Activated CD8-positive, alpha-beta memory T cell treated with anti-CD3 and anti-CD28 coated beads for 48 hours (primary cell): ENCODE measurements around the gene LCNL1.

ENCODE experiments used
- DNase-seq, 3 experiments: peaks; one replicate each; pipeline ENCODE4 v3.0.0-alpha.2; 2020; ENCODE audit warnings: low read depth in 2 of 3, low spot score in 2 of 3

The LCNL1 gene

DNA sequence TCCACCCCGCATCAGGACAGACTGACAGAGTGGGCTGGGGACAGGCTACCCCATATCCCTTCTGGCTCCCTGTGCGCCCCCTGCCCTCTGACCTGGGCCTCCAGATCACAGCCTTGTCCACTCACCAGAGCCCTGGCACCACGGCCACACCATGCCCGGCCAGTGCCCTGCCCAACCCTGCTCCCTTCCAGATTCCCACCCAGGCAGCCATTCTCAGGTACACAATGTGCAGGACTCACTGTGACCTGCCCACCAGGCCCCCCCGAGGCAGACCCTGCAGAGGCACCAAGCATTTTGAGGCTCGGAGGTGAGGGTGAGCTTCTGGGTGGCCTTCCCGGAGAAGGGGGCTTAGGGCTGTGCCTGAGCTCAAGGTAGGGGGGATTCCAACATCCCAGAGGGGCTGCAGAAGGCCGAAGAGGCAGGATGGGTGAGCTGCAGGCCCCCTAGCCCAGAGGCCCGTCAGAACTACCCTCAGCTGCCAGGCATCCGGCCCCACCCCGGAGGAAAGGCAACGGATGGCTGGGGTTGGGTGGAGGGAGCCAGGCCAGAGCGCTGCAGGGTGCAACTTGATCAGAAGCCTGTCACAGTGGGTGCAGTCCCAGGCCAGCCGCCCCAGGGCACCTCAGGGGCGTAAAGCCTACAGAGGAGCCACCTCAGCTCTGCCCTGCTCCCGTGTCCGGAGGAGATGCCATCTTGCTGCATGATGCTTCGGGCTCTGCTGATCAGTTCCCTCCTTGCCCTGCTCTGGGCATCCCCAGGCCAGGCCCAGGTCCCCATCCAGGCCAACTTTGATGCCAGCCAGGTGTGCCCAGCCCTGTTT lies at the start of gene LCNL1:
TSS of gene LCNL1 (plus strand) at position 762 of the 820 bp plus-strand sequence. CDS start 594 bp downstream, outside the sequence.
- DNase-seq = no peak

DNA sequence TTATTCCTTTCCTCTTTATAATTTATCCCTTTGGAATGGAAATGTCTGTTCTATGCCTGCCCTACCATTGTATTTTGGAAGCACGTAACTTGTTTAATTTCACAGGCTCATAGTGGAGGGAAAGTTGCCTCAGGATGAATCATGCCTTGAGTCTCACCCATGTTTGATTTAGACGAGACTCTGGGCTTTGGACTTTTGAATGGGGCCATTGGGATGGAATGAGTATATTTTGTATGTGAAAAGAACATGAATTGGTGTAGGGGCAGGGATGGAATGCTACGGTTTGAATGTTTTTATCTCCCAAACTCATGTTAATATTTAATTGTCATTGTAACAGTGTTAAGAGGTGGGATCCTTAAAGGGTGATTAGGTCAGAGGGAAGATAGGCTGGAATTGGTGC lies 48.5 kb upstream of the LCNL1 start:
- DNase-seq = no peak

DNA sequence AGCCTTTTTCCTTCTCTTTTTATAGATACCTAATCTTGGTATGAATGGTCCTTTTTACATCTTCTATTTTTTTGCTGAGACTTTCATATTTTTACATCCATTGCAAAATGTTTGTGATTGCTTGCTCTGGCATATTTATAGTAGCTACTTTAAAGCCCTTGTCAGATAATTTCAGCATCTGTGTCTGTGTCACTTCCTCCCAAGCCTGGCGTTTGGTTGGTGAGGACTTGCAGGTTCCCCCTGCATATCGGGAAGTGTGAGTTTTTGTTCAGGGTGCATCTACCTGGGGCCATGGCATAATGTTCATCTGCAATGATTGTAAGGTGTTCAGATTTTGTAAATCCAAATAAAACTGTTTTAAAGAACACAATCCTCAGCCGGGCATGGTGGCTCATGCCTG lies 47.1 kb upstream of the LCNL1 start:
- DNase-seq = no peak

DNA sequence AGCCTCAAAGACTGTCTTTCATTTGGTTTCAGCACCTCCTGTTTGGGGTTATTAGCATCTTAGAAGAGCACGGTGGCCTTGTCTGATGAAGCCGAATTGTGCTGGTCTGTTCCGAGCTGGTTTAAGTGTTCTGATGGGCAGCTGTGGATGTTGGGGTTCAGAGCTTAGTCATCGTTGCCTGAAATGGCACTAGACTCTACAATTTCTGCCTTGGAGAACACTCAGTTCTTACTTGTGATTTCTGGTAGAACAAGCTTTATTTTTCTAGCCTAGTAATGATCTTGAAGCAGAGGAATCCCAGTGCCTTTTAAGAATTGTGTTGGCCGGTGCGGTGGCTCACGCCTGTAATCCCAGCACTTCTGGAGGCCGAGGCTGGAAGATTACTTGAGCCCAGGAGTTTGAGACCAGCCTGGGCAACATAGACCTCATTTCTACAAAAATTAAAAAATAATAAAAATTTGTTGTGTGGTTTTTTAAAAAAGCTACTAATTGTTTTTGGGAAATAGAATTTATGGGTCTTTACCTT lies 46.1 kb upstream of the LCNL1 start:
- DNase-seq = no peak

DNA sequence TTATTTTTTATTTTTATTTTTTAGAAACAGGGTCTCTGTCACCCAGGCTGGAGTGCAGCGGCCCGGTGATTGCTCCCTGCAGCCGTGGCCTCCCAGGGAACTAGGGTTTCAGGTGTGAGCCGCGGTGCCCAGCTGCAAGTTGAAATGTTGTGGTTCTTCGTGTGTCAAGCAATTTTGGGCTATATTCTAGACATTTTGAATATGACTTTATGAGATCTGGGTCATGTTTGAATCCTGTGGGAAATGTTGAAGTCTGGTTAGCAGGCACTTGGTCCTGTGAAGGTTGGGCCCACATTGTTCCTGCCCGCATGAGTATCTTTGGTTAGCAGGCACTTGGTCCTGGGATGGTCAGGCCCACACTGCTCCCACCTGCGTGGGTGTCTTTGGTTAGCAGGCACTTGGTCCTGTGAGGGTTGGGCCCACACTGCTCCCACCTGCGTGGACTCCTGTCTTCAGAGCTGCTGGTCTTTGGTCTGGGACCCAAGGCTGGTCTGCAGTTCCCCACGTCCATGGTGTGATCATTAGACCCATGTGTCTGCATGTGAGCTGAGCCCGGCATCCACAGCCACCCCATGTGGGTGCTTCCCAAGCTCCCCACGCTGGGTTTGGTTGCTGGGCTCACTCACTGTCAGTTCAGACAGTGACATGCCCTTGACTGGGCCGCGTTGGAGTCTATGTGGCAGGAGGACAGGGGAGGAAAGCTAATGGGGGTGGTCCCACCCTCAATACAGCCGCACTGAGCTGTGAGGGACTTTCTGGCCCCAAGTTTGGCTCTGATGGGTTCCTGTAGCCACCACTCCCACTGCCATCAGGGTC lies 45.4 kb upstream of the LCNL1 start:
- no peak for DNase-seq

DNA sequence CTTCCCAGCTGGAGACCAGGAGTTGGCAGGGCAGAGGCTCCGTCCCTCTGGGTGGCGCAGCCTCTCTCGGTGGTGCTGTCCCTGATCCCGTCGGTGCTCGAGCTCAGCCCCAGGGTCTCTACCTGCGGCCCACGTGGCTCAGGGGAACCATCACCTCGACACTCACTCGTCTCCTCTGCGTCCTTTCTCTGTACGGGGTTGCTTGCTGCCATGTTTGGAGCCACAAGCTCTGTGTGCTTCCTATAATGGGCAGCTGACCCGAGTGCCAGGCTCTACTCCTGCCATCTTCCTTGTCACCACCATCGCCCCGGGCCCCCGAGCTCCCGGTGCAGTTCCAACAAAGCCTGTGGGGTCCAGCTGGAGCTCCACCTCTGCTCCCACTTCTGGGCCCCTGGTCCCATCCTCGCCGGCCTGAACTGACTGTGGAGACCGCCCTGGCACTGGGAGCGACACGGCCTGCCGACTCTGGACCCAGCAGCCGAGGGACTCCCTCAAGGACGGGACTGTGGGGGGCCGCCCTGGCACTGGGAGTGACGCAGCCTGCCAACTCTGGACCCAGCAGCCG lies 43.3 kb upstream of the LCNL1 start:
- DNase-seq = no peak

DNA sequence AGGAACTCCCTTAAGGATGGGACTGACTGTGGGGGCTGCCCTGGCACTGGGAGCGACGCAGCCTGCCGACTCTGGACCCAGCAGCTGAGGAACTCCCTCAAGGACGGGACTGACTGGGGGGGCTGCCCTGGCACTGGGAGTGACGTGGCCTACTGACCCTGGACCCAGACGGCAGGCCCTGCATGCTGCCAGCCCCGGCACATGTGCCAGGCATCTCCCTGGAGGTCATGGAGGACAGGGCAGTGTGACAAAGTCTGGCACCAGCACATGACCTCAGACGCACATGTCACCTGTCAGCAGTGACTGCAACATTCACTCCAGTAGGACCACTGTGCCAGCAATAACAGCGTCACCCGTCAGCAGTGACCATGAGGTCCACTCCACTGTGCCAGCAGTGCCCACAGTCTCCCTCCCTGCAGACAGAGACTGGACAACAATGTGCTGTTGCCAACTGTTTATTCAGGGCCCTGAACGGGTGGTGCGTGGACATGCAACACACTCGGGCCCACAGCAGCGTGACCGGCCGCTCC lies 42.7 kb upstream of the LCNL1 start:
- DNase-seq = no peak

DNA sequence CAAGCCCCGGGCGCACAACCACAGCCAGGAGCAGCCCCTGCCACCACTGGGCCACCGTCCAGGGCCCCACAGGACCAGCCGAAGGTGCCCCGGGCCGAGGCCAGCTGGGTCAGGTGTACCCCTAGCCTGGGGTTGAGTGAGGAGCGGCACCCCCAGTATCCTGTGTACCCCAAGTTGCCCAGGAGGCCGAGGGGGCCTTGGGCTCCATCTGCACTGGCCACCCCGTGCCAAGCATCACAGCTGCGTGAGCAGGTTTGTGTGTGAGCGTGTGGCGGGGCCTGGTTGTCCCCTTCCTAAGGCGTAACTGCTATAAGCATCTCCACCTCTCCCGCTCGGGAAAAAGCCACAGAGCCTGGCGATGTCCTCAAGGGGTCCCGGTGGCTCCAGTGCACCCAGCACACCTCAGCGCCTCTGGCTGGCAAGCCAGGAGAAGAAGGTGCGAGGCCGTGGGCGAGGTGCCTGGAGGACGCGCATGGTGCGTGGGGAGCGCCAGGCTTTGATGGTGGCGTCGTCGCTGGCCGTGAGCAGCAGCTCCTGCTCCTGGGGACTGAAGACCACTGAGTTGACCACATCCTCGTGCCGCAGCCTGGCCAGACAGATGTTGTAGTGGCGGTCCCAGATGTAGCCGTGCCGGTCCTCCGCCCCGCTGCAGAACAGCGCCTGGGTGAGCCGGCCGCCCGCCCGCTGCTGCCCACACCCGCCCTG lies 42.1 kb upstream of the LCNL1 start:
- no peak for DNase-seq

DNA sequence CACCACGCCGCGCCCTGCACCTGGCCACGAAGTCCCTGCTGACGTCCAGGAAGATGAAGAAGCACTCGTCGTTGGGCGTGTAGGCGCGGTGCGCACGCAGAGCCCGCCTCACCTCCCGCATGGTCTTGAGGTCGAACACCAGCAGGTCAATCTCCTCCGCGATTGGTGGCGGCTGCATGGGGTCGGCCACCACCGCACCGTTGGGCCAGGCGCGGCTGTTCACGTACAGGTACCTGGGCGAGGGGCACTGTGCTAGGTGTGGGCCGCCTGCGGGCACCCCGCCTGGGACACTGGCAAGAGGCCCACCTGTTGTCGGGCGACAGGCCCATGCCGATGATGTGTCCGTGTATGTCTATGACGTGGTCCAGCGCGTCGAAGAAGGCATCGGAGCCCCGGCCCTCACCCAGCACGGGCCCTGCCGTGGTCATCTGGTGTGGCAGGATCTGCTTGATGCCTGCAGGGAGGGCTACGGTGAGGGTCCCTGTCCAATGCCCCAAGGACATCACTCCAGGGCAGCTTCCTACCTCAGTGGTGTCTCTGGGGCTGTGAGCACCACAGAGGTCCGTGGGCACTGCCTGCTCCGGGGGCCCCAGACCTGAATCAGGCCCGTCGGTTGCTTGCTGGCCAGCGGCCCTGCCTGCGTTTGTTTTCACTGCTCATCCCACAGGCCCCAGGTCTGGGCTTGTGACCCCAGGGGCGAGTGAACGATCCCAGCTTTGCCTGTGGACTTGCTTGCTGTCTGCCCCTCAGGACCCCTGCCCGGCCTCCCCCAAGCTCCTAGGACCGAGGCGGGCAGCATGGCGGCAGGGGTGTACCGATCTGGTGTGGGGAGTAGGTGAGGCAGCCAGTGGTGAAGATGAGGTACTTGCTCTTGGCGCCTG lies 41.3 kb upstream of the LCNL1 start:
- no peak for DNase-seq

DNA sequence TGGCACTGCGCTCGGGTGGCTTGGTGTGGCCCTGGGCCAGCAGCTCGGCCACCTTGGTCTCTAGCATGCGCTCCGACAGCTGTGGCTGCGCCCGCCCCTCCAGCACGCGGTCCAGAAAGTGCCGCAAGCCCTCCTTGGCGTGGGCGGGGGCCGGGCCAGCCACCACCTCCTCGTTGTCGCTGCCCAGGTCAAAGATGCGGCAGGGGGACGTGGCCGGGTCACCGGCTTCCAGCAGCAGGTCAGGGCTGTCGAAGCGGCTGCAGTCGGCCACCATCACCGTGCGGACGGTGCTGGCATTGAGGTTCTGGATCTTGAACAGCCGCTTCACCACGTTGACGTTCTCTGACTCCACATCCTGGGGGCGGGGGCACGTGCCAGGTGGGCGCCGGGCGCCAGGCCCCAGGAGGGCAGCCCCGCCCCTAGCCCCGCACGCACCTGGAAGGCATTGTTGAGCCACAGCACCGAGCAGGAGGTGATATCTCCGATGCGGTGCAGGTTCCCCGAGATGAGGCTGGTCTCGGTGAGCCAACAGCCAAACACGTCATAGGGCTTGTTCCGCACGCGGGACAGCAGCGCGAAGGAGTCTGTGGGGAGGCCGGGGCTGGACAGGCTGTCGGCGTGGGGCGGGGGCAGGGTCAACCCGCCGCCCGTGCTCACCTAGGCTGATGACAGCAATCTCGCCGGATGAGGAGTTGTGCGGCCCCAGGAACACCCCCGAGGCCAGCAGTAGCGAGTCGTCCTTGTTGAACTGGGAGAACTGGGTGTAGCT lies 40.5 kb upstream of the LCNL1 start:
- DNase-seq = no peak

DNA sequence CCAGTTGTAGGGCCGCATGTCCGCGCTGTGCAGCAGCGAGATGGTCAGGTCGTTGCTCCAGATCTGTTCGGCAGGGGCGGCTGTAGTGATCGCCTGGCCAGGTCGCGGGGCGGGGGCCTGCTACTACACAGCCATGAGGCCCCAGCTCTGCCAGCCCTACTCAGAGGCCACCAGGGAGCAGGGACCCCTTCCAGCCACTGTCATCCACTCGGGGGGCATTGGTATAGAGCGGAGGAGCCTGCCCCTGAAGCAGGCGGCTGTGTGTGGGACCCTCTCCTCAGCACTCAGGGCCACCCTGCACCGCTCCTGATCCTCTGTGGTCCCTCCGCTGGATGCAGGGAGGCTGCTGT lies 39.9 kb upstream of the LCNL1 start:
- no peak for DNase-seq

DNA sequence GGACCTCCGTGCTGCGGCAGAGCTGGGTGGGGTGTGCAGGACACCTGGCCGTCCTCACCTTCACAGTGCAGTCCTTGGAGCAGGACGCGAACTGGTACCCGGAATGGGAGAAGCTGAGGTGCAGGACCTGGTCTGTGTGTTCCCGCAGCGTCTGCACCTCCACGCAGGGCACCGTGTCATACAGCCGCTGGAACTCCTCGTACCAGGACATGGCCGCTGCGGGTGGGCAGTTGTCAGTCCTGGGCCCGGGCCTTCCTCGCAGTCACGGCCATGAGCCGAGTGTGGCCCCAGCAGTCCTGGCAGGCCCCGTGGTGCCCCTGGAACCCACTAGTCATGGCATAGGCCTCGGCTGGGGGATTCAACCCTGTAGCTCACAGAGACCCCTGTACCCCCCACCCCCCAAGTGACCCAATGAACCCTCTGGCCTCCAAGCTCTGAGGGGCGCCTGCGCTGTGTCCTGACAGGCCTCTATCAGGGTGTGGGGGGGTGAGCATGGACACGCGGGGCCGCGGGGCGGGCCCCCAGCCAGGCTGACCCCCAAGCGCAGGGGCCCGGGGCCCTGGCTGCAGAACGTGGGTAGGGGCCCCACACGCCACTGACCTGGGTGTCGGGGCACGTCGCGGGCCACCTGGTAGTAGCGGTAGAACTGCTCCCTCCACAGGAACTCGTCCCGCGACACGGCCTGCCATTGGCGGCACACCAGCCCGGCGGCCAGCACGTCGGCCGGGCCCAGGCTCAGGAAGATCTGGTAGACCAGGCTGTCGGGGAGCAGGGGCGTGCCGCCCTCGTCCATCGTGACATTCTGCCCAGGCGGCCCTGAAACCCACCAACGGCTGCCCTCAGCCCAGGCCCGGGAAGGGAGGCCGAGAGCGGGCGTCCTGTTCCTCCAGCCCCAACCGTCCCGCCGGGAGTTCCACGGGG lies 39.2 kb upstream of the LCNL1 start:
- DNase-seq = peak in 1 of 3 experiments; percentile 39

DNA sequence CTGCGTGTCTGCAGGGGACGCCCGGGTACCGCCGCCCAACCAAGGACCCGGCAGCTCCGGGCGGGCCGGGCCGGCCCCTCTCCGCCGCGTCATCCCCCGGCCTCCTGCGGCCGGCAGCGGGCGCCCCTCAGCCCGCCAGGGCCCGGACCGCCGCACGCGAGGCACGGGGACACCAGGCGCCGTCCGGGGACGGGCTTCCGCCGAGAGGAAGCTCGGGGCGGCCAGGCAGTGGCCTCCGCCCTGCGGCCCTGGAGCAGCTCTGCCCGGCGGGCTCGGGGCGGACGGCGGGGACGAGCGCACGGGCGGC lies 38.6 kb upstream of the LCNL1 start:
- DNase-seq = no peak

DNA sequence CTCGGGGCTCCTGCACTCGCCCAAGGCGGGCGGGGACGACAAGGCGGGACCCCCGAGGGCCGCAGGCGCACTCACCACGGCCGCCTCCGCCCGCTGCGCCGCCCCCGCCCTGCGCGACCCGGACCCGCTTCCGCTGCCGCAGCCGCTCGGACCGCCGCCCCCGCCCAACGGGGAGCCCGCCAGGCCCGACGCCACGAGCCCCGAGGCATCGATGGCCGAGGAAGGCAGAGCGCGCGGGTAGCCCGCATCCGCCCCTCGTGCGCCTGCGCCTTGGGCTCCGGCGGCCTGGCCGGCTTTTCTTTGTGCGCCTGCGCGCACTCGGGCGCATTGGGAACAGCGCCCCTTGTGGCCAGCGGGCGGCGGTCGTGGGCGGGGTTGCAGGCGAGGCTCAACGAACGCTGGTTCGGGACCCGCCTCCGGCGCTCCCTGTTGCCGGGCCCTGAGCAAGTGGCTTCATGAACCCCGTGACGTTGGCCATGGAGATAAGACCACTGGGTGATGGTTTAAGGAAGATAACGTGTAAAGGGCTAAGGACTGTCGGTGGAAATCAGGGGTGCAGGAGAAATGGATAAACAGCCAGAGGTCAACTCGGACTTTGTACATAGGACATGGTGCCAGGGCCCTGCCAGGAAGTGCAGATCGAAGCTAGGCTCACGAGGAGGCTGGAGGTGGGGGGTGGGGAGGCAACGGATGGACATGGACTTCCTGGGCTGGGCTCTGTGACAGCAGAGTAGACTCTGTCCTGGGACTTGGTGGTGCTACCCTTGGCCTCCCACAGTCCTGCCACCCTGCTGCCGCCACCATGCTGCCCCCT lies 38.1 kb upstream of the LCNL1 start, which contains the start of the genes C8G and FBXW5:
TSS of gene C8G (plus strand) at position 725 of the 814 bp plus-strand sequence. CDS start at position 803, 78 bp downstream.
TSS of gene FBXW5 (minus strand) at position 220 of the 814 bp plus-strand sequence. CDS start 655 bp downstream, outside the sequence.
- peak; percentile 93 to 95 (median 94) for DNase-seq

DNA sequence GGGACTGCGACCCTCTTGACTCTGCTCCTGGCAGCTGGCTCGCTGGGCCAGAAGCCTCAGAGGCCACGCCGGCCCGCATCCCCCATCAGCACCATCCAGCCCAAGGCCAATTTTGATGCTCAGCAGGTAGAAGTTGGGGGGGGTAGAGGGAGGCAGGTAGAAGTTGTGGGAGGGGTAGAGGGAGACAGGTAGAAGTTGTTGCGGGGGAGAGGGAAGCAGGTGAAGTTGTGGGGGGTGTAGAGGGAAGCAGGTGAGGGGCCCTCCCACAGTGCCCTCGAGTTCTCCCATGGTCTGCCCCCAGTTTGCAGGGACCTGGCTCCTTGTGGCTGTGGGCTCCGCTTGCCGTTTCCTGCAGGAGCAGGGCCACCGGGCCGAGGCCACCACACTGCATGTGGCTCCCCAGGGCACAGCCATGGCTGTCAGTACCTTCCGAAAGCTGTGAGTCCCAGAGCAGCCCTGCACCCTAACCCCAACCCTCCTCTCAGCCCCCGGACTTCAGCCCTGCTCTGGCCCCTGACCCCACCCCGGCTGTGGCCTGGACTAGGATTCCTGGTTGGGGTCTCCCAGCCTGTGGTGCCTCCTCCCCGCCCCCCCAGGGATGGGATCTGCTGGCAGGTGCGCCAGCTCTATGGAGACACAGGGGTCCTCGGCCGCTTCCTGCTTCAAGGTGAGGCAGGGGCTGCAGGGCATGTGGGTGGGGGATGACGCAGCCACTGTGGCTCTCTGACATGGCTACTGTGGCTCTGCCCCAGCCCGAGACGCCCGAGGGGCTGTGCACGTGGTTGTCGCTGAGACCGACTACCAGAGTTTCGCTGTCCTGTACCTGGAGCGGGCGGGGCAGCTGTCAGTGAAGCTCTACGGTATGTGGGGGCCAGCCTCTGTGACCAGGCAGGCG lies 37.2 kb upstream of the LCNL1 start:
- DNase-seq = no peak
